Parathyroid adenoma (tissue), 2 donors: ENCODE data around the gene HNRNPLL.

Experiments
- H2AFZ ChIP-seq: fragments of 300-600 bp; sonication (generic); one replicate; pipeline ENCODE4 v1.7.0; 2017; ENCODE audit warnings: antibody characterized with exemption, mild to moderate bottlenecking
- H3K27ac ChIP-seq: fragments of 300-600 bp; sonication (generic); one replicate; pipeline ENCODE4 v1.7.0; 2017
- H3K27me3 ChIP-seq: fragments of 300-600 bp; sonication (generic); one replicate; pipeline ENCODE4 v1.7.0; 2017; ENCODE audit warnings: low read length; ENCODE audit not compliant: control insufficient read depth, insufficient read depth
- H3K36me3 ChIP-seq: fragments of 300-600 bp; sonication (generic); one replicate; pipeline ENCODE4 v1.7.0; 2017; ENCODE audit warnings: low read length; ENCODE audit not compliant: control insufficient read depth, insufficient read depth
- H3K4me1 ChIP-seq: fragments of 300-600 bp; sonication (generic); one replicate; pipeline ENCODE4 v1.7.0; 2017; ENCODE audit warnings: control low read depth
- H3K4me2 ChIP-seq: fragments of 300-600 bp; sonication (generic); one replicate; pipeline ENCODE4 v1.7.0; 2017; ENCODE audit warnings: low read length
- H3K4me3 ChIP-seq: fragments of 300-600 bp; sonication (generic); one replicate; pipeline ENCODE4 v1.7.0; 2017; ENCODE audit warnings: low read depth, low read length
- H3K79me2 ChIP-seq: fragments of 300-600 bp; sonication (generic); one replicate; pipeline ENCODE4 v1.7.0; 2017; ENCODE audit warnings: control low read depth
- H3K9ac ChIP-seq: fragments of 300-600 bp; sonication (generic); one replicate; pipeline ENCODE4 v1.7.0; 2017; ENCODE audit warnings: mild to moderate bottlenecking
- H3K9me3 ChIP-seq: fragments of 300-600 bp; sonication (generic); one replicate; pipeline ENCODE4 v1.7.0; 2017; ENCODE audit warnings: low read length; ENCODE audit not compliant: control insufficient read depth
- TF ChIP-seq, protein P1 (sequence below): fragments of 300-600 bp; sonication (generic); IDR thresholded peaks from one replicate; pipeline ENCODE4 v1.7.0; 2017; ENCODE audit warnings: antibody characterized with exemption, mild to moderate bottlenecking
- donor health status: primary hyperparathyroidism.

HNRNPLL gene

DNA sequence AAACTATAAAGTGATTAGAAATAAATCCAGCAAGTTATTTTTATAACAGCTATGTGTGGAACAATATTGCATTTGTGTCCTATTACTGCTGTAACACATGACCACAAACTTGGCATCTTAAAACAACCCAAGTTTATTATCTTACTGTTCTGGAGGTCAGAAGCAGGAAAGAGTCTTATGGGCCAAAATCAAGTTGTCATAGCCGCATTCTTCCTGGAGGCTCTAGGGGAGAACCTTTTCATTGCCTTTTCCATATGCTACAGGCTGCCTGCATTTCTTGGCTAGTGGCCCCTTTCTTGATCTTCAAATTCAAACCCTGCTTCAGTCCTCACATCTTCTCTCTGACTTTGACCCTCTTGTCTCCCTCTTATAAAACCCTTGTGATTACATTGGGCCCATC is 27.0 kb upstream of the HNRNPLL start:
- H3K27me3 ChIP-seq = no peaks in the 10 kb centered on the region
- H3K9ac ChIP-seq = no peak overlapping the region
- peaks cover 6% of the 10 kb centered on the region for H3K4me1 ChIP-seq
- no peak overlapping the region for H3K27ac ChIP-seq
- no peak overlapping the region for H3K4me2 ChIP-seq
- TF ChIP-seq, protein P1, sequence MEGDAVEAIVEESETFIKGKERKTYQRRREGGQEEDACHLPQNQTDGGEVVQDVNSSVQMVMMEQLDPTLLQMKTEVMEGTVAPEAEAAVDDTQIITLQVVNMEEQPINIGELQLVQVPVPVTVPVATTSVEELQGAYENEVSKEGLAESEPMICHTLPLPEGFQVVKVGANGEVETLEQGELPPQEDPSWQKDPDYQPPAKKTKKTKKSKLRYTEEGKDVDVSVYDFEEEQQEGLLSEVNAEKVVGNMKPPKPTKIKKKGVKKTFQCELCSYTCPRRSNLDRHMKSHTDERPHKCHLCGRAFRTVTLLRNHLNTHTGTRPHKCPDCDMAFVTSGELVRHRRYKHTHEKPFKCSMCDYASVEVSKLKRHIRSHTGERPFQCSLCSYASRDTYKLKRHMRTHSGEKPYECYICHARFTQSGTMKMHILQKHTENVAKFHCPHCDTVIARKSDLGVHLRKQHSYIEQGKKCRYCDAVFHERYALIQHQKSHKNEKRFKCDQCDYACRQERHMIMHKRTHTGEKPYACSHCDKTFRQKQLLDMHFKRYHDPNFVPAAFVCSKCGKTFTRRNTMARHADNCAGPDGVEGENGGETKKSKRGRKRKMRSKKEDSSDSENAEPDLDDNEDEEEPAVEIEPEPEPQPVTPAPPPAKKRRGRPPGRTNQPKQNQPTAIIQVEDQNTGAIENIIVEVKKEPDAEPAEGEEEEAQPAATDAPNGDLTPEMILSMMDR = no peak
- no peaks in the 10 kb centered on the region for H3K79me2 ChIP-seq
- H3K36me3 ChIP-seq = no peaks in the 10 kb centered on the region
- H3K9me3 ChIP-seq = no peaks in the 10 kb centered on the region
- H3K4me3 ChIP-seq = no peak overlapping the region
- H2AFZ ChIP-seq = no peak overlapping the region

DNA sequence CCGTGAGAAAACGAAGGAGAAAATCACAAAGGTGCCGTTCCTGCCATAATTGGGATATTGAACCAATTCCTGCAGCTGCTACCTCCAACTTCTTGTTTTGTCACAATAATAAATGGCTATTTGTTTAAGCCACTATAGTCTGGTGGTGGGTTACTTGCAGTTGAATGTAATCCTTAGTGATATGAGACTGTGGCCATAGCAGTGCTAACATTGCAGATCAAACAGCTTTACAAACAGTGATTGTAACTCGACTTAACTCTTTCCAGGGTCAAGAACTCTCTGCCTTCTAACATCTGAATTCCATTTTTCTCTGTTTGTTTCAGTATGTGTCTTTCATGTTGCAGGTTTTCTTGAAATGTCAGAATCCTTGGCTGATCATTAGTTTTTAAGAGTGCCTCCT is 24.7 kb upstream of the HNRNPLL start:
- TF ChIP-seq, protein P1 = no peak
- Histone ChIP-seq H3K4me2 (no peak overlapping the region), H3K36me3 (no peaks in the 10 kb centered on the region), H3K4me1 (no peaks in the 10 kb centered on the region), H2AFZ (no peak overlapping the region), H3K79me2 (no peaks in the 10 kb centered on the region), H3K27ac (no peak overlapping the region), H3K9me3 (no peaks in the 10 kb centered on the region), H3K27me3 (no peaks in the 10 kb centered on the region), H3K4me3 (no peak overlapping the region), H3K9ac (no peak overlapping the region)

DNA sequence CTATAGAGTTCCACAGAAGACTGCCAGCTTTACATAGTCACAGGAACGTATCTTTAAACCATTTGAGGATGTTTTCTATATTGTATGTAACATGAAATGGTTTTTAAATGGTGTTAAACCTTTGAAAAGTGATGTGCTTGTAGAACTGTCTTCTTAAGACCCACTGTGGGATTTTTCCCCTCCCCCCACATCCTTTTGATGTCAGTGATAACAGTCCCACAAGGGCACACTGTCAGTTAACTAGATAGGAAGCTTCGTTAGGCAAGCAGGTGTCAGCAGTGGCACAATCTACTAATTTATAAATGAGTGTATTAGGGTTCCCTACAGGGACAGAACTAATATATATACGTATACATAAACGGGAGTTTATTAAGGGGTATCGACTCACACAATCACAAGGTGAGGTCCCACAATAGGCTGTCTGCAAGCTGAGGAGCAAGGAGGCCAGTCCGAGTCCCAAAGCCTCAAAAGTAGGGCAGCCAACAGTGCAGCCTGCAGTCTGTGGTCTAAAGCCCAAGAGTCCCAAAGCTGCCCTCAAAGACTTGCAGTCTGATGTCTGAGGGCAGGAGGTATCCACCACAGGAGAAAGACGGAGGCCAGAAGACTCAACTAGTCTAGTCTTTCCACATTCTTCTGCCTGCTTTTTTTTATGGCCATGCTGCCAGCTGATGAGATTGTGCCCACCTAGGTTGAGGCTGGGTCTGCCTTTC is 23.8 kb upstream of the HNRNPLL start:
- no peaks in the 10 kb centered on the region for H3K36me3 ChIP-seq
- no peak overlapping the region for H3K9ac ChIP-seq
- no peak overlapping the region for H2AFZ ChIP-seq
- H3K27me3 ChIP-seq = no peaks in the 10 kb centered on the region
- H3K79me2 ChIP-seq = no peaks in the 10 kb centered on the region
- TF ChIP-seq, protein P1 = no peak
- no peak overlapping the region for H3K27ac ChIP-seq
- no peaks in the 10 kb centered on the region for H3K9me3 ChIP-seq
- no peaks in the 10 kb centered on the region for H3K4me1 ChIP-seq
- H3K4me3 ChIP-seq = no peak overlapping the region
- no peak overlapping the region for H3K4me2 ChIP-seq

DNA sequence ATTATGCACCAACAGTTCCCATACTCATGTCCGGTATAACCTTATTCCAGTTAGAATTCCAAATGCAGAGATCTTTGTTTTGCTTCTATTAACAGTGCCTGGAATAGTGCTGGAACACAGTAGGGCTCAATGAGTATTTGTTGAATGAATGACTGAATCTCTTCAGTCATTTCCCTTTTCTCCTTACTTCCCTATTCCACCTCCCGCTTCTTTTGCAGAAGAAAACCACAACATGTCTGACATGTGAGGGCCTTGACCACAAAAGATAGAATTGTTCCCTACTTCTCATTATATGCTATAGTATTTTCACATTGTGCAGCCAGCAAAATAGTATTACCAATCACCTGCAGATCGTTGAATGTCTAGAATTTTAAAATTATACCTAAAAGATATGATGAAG is 19.5 kb upstream of the HNRNPLL start:
- no peaks in the 10 kb centered on the region for H3K9me3 ChIP-seq
- H3K27ac ChIP-seq = no peak overlapping the region
- no peak overlapping the region for H3K4me2 ChIP-seq
- H3K9ac ChIP-seq = no peak overlapping the region
- H2AFZ ChIP-seq = no peak overlapping the region
- no peak overlapping the region for H3K4me3 ChIP-seq
- H3K36me3 ChIP-seq = no peaks in the 10 kb centered on the region
- no peaks in the 10 kb centered on the region for H3K79me2 ChIP-seq
- H3K4me1 ChIP-seq = no peaks in the 10 kb centered on the region
- TF ChIP-seq, protein P1 = no peak
- H3K27me3 ChIP-seq = no peaks in the 10 kb centered on the region

DNA sequence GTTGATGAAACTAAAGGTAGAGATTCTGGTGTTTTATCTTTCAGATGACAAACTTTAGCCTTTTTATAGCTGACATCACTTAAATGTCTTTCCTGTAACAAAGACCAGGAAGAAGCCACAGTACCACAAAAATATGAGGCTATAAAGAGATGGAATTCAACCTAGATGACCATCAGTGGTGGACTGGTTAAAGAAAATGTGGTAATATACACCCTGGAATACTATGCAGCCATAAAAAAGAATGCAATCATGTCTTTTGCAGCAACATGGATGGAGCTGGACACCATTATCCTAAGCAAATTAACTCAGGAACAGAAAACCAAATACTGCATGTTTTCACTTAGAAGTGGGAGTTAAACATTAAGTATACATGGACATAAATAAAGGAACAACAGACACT is 18.3 kb upstream of the HNRNPLL start:
- H3K4me3 ChIP-seq = no peak overlapping the region
- TF ChIP-seq, protein P1 = no peak
- H3K9ac ChIP-seq = no peak overlapping the region
- no peaks in the 10 kb centered on the region for H3K79me2 ChIP-seq
- no peaks in the 10 kb centered on the region for H3K9me3 ChIP-seq
- H3K27me3 ChIP-seq = no peaks in the 10 kb centered on the region
- H3K36me3 ChIP-seq = no peaks in the 10 kb centered on the region
- no peak overlapping the region for H3K27ac ChIP-seq
- H3K4me2 ChIP-seq = no peak overlapping the region
- no peak overlapping the region for H2AFZ ChIP-seq
- no peaks in the 10 kb centered on the region for H3K4me1 ChIP-seq
